Astrocyte of the cerebellum (primary cell): ENCODE data around the gene UMODL1.

Source experiments
- DNase-seq: peaks from one replicate; pipeline ENCODE4 v3.0.0-alpha.2; 2011; ENCODE audit warnings: low read depth
- H3K4me3 ChIP-seq: 2 replicates; pipeline ENCODE4 v1.5.1; 2011; ENCODE audit warnings: mild to moderate bottlenecking, low read depth, low read length, moderate library complexity
- in situ Hi-C: cut with HindIII; loops from 2 replicates; pipeline ENCODE4 v1.10.0; 2017; ENCODE audit warnings: low sequenced_read_pairs
- TF ChIP-seq, protein P1 (sequence below): IDR thresholded peaks from 2 replicates; pipeline ENCODE4 v1.5.1; 2012; ENCODE audit warnings: low read length, low read depth, moderate library complexity, mild to moderate bottlenecking; ENCODE audit errors: missing control alignments

Gene UMODL1

DNA sequence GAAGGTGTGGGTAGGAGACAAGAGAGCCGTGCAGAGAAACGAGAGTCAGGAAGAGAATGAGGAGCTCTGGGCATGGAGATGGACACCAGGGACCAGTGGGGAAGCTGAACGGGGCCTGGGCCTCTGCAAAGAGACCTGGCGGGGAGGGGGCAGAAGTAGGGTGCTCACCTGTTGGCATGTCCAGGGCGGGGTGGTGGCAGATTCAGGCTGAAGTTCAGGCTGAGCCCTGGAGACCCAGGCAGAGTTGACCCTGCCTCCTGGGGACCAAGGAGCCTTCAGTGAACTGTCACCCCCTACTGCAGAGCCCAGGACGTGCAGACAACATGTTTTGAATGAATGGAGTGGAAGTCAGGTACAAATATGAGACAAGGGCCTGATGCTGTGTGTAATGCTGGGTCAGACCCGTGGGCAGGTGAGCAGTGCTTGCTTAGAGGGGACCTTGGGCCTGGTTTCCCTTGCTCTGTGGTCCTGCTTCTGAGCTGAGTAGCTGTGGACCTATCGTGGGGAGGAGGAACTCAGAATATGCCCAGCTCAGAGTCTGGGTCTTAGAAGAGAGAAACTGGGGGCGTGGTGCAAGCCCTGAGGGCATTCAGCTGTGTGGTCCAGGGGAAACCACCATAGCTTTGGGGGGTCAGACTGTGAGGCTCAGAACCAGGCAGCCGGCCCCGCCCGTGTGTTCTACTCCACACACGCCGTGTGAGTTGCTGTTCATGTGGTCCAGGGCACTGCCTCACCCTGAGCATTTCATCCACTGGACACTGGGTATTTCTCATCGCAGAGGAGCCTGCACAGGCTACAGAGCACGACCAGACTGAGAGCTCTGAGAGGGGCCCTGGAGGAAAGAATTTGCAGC lies 21.3 kb upstream of the UMODL1 start:
- no peak for DNase-seq
- in situ Hi-C loops: no loop called here
- TF ChIP-seq, protein P1, sequence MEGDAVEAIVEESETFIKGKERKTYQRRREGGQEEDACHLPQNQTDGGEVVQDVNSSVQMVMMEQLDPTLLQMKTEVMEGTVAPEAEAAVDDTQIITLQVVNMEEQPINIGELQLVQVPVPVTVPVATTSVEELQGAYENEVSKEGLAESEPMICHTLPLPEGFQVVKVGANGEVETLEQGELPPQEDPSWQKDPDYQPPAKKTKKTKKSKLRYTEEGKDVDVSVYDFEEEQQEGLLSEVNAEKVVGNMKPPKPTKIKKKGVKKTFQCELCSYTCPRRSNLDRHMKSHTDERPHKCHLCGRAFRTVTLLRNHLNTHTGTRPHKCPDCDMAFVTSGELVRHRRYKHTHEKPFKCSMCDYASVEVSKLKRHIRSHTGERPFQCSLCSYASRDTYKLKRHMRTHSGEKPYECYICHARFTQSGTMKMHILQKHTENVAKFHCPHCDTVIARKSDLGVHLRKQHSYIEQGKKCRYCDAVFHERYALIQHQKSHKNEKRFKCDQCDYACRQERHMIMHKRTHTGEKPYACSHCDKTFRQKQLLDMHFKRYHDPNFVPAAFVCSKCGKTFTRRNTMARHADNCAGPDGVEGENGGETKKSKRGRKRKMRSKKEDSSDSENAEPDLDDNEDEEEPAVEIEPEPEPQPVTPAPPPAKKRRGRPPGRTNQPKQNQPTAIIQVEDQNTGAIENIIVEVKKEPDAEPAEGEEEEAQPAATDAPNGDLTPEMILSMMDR: no peak
- H3K4me3 ChIP-seq: no peak overlapping the region

DNA sequence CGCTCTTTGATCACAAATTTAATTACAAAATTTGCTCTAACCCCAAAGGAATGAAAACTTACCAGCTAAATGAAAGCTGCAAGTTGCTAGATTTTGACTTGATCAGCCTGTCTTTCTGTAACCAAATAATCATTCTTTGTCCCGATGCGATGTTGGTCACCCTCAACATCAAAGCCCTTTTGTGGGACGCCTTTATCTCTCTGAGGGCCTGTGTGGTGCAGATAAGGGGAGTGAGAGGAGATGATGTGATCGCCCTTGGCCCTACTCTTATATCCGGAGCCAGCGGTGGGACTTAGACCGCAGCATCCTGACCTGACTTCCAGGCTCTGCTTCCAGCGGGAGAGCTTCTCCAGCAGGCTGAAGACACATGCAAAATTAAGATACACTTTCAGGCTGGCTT lies 19.3 kb upstream of the UMODL1 start:
- no peak overlapping the region for H3K4me3 ChIP-seq
- in situ Hi-C loops: no loop called here
- no peak for DNase-seq
- TF ChIP-seq, protein P1: no peak

DNA sequence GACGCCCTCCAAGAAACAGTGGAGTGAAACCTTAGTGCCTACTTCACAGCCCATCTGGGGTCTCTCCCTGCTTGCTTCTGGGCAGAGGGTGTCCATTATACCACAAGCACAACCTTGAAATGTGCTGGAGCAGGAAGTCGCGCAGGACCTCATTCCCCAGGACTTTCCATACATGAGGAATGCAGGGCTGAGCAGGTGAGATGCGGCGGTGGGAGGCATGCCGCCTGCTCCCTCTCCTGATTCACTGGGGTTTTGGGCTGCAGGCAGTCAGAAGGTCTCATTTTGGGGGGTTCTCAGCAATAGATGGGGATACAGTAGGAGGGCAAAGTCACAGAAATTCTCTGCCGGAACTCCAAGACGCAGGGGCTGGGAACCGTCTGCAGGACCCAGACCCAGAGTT lies 15.7 kb upstream of the UMODL1 start:
- DNase-seq: no peak
- TF ChIP-seq, protein P1: no peak
- no peak overlapping the region for H3K4me3 ChIP-seq
- in situ Hi-C loops: no loop called here

DNA sequence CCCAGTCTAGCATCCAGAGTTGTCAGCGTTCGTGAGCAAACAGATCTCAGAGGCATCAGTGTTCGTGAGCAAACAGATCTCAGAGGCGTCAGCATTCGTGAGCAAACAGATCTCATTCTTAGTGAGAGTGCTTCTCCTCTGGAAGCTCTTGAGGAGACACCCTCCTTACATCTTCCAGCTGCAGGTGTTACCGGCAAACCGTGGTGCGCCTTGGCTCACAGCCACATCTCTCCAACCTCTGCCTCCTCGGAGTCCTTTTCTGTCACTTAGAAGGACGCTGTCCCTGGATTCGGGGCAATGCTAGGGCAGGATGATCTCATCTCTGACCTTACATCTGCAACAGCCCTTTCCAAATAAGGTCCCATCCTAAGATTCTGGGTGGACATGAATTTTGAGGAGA lies 14.6 kb upstream of the UMODL1 start:
- in situ Hi-C loops: no loop called here
- TF ChIP-seq, protein P1: no peak
- no peak overlapping the region for H3K4me3 ChIP-seq
- DNase-seq: no peak

DNA sequence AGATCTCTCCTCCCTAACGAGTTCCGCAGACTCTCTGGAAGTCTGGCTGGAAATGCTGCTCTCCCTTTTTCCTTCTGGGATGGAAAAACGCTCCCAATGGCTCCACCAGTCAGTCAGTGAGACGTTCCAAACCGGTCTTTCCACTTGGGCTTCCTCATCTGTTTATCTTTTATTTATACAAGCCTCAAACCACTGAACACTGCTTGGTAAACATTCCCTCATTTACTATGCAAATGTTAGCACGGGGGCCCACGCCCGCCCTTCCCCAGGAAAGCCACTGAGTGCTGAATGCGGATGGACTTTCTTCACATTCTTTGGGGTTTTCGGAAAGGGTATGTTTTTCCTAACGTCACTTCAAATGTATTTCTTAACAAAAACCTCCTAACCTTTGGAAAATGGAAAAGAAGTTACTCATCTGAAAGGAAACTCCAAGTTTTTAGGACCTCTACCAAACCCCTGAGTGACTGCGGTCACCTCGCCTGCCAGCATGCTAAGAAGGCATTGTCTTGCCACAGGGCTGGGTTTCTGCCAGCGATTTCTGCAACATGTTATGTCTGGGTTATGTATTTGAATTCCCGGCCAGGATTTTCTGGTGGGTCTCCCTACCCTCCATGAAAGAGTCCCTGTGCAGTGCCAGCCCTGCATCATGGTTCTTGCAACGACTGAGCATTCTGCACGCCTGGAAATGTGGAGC lies 14.0 kb upstream of the UMODL1 start:
- TF ChIP-seq, protein P1: no peak
- H3K4me3 ChIP-seq: no peak overlapping the region
- in situ Hi-C loops: no loop called here
- peak; percentile 97 for DNase-seq

DNA sequence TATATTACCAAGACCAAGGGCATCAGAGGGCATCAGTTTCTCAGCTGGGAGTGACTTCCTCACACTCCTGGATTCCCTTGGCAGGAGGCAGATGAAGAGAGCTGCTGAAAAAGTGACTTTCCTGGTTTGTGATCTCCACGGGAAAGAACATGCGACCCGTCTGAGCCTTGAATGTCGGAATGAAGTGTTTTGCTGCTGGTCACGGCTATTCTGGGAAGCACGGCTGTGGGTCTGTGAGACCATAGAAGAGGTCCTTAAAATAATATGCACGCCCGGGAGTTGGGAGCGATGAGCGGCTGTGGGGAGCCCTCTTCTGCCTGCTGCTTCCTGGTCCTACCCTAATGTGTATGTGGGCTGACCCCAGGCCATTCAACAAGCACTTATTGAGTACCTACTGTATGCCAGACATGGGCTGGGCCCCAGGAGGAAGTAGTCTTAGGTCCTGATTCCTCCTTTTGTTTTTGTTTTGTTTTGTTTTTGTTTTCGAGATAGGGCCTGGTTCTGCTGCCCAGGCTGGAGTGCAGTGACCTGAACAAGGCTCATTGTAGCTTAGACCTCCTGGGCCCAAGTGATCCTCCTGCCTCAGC lies 13.2 kb upstream of the UMODL1 start:
- TF ChIP-seq, protein P1: no peak
- DNase-seq: no peak
- no peak overlapping the region for H3K4me3 ChIP-seq
- in situ Hi-C loops: no loop called here
